COR-L47 (cell line): ENCODE results near the gene CROCC2.

Source experiments
- DNase-seq: peaks from one replicate; lab custom pipeline; 2025; lab: John Stamatoyannopoulos, UW

CROCC2 gene

DNA sequence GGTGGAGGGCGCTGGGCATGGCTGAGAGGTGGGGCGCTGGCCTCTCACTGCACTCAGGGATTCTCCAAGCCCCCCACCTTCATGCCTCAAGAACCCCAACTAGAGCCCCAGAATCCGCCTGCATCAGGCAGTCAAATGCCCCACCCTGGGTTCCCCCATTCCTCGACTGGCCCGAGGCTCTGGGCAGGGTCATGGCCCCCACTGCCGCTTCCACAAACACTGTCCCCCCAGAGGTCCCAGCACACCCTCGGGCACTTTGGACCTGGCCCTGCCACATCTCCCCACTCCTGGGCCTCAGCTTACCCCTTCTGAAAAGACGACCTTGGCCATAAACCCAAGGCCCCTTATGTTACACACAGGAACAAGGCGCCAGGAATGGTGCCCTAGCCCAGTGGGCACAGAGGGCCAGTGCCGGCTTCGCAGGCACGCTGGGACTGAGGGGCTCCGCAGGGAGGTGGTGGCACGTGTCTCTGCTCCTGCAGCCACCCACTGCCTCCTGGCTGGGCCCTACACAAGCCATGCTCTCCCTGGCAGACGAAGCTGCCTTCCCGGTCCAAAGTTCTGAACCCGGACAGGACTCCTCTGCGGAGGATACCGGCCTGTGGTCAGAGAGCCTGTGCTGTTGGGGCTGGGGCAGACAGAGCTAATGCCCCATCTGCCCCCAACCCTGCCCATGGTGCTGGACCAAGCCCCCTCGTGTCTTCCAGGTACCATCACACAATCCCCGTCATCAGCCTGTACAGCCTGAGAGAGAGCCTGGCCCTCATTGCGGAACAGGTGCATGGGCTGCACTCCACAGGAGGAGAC is 30.7 kb upstream of the CROCC2 start:
- no peak for DNase-seq

- DNase-seq: no peak
Observed at GRCh38 chr2:240876035-240876474, 30.1 kb upstream of the CROCC2 start.

GRCh38 chr2:240876475-240877251 is 29.5 kb upstream of the CROCC2 start:
- no peak for DNase-seq

- no peak for DNase-seq
Observed at GRCh38 chr2:240877460-240878340, 28.4 kb upstream of the CROCC2 start.

DNA sequence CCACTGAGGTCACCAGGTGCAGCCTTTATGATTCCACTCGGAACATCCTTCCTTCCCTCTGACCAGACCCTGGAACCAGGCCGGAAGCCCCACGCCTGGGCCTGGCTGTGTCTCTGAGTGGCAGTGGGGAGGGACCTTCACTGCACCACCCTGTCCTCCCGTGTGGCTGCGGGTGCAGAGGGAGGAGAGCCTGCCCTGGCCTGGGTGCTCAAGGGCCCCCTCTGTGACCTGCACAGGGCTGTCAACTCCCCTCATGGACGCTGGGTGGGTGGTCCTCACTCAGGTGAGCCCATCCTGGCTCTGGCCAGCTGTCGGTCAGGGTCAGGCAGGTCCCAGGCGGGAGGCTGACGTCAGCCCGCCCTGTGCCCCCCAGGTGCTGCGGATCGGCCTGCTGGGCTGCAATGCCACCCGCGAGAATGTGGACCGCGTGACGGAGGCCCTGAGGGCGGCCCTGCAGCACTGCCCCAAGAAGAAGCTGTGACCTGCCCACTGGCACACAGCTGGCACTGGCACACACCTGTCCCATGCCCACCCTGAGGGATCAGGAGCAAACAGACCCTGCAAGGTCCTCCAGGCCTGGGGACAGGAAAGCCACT is 27.7 kb upstream of the CROCC2 start:
- no peak for DNase-seq

- no peak for DNase-seq
Observed at GRCh38 chr2:240879105-240879504, 27.0 kb upstream of the CROCC2 start.

- peak; percentile 65 for DNase-seq
Observed at GRCh38 chr2:240881913-240882312, 24.2 kb upstream of the CROCC2 start.

DNA sequence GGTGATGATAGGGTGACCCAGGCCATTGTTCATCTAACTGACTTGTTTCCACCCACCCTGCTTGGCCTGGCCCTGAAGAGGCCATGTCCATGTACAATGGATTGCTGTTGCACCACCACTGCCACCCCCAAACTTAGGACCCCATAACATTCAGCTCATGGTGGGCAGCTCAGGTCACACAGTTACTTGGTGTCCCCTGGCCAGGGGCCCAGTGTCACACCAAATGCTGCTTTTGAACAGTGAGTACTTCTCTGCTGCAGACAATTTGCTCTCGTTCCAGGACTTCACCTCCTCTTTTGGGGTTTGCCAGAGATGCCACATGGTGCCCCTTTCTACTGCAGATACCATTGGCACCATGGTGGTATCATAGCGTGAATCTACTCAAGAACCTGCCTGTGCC is 21.9 kb upstream of the CROCC2 start:
- no peak for DNase-seq

DNA sequence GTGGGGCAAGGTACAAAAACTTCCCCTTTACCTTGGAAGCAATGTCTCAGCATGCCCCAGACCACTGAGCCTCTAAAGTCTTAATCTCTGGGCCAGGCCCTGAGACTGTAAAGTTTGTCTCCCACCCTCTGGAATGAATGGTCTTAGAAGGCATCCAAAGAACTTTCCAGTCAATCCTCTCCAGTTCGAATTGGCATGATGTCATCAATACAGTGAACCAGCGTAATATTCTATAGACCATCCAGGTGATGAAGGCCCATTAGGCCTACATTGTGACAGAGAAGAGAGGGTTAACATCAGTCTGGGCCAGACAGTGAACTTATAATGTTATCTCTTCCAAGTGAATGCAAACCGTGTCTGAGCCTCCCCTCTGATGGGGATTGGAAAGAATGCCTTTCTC is 21.4 kb upstream of the CROCC2 start:
- no peak for DNase-seq

GRCh38 chr2:240885566-240885965 is 20.6 kb upstream of the CROCC2 start:
- no peak for DNase-seq

GRCh38 chr2:240886023-240886565 is 20.0 kb upstream of the CROCC2 start:
- no peak for DNase-seq

GRCh38 chr2:240886678-240887609 is 19.2 kb upstream of the CROCC2 start:
- no peak for DNase-seq

DNA sequence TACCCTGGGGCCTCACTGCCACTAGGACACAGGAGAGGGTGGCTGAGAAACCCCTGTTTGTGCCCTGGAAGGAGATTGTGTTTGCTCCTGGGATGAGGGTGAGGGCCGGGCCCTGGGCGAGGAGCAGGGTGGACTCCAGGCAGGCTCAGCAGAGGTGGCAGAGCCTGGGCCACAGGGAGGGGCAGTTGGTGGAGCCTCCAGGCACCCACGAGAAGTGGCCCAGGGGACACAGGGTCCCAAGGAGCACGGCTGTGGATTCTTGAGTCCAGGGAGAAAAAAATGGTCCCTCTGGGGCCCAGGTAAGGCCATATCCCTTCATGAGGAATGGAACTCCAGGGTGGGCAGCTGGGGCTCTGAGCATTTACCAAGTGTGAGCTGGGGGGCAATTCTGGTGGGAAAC is 18.5 kb upstream of the CROCC2 start:
- no peak for DNase-seq

GRCh38 chr2:240888130-240888889 is 17.8 kb upstream of the CROCC2 start:
- no peak for DNase-seq

- DNase-seq: no peak
Observed at GRCh38 chr2:240888890-240889573, 17.1 kb upstream of the CROCC2 start.

DNA sequence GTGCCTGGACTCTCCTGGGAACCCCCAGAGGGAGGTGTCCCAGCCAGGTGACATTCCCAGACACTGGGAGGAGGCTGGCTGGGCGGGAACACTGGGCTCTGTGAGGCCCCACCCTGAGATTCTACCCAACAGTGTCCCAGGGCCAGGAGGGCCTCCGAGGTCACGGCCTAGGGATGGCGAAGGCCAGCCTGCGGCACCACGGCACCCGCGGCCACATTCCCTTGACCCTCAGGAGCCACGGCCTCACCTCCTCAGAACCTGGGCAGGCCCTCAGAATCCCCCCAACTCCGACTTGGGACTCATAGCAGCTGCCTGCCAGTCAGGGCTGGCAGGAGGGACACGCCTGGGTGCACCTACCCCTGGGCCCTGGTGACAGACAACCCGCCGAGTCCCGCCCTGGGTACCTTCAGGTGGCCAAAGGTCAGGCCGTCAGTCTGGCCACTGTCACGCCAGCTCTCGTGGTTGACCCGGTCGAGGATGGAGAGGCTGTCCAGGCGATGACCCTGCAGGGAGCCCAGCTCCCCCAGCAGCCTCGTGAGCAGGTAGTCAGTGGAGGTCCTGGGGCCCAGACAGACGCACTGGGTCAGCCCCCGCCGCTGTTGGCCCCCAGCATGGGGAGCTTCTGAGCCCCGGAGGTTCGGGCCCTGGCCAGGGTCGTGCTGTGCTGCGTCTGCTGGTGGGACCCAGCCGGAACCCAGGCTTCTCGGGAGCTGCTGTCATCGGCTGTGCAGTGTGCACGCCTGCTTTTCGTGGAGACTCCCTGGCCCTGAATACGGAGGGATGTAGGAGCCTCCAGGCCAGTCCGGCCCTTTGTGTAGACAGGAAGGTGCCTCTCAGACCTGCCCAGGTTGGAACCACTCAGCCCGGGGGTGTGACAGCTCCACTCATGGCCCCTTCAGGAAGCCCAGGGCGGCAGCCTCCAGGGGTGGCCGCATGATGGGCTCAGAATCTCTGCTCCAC is 16.3 kb upstream of the CROCC2 start:
- no peak for DNase-seq

- no peak for DNase-seq
Observed at GRCh38 chr2:240890691-240891090, 15.4 kb upstream of the CROCC2 start.
